Left forelimb (tissue), 1 donor: ENCODE measurements around the gene TM7SF2.
A peak's percentile ranks its signal among the peaks of the same experiment; 100 is the strongest.

Source experiments
- DNase-seq: peaks from one replicate; pipeline ENCODE4 v3.0.0-alpha.2; 2018; ENCODE audit warnings: low spot score

TM7SF2 gene

GRCh38 chr11:65115361-65116082 lies 3.9 kb downstream of the TM7SF2 start:
- peak; percentile 61 for DNase-seq

GRCh38 chr11:65116370-65117205 lies 4.9 kb downstream of the TM7SF2 start:
- DNase-seq = peak; percentile 61

- peak; percentile 99 for DNase-seq
These were observed 5.8 kb downstream of the TM7SF2 start, which contains the start of gene ZNHIT2 for GRCh38 chr11:65117206-65118096. Gene ZNHIT2, minus strand, starts transcription at chr11:65117701. Its CDS starts 48 bp downstream, at chr11:65117653.

GRCh38 chr11:65118097-65118837 lies 6.6 kb downstream of the TM7SF2 start:
- DNase-seq = no peak

- DNase-seq = peak; percentile 52
These were observed 7.4 kb downstream of the TM7SF2 start for GRCh38 chr11:65118891-65119669.

- peak; percentile 6 for DNase-seq
These were observed 8.0 kb downstream of the TM7SF2 start for GRCh38 chr11:65119670-65119995.

GRCh38 chr11:65120831-65121230 lies 9.2 kb downstream of the TM7SF2 start:
- no peak for DNase-seq

GRCh38 chr11:65121447-65121864 lies 9.8 kb downstream of the TM7SF2 start:
- no peak for DNase-seq

- peak; percentile 95 for DNase-seq
These were observed 10.4 kb downstream of the TM7SF2 start, which contains the start of the genes FAU and MRPL49 for GRCh38 chr11:65121865-65122696. Gene FAU, minus strand, starts transcription at chr11:65122134. Its CDS starts 321 bp downstream, at chr11:65121813. Gene MRPL49, plus strand, starts transcription at chr11:65122321. Its CDS starts 26 bp downstream, at chr11:65122347.

GRCh38 chr11:65124480-65125196 lies 13.0 kb downstream of the TM7SF2 start:
- no peak for DNase-seq

- no peak for DNase-seq
These were observed 13.8 kb downstream of the TM7SF2 start for GRCh38 chr11:65125197-65126056.

- no peak for DNase-seq
These were observed 15.1 kb downstream of the TM7SF2 start for GRCh38 chr11:65126624-65127274.

- DNase-seq = no peak
These were observed 16.0 kb downstream of the TM7SF2 start for GRCh38 chr11:65127473-65128181.

GRCh38 chr11:65128182-65129145 lies 16.8 kb downstream of the TM7SF2 start:
- DNase-seq = peak; percentile 53

GRCh38 chr11:65129649-65130441 lies 18.2 kb downstream of the TM7SF2 start:
- no peak for DNase-seq
